KMS-11 (cell line): ENCODE measurements around the gene EML6.

Experiments used
- H2AFZ ChIP-seq: fragments of 200-600 bp; sonication (generic); 2 replicates; pipeline ENCODE4 v1.6.1; 2016; ENCODE audit warnings: antibody characterized with exemption, mixed run types, low read depth
- H3K27ac ChIP-seq: fragments of 200-600 bp; sonication (generic); 2 replicates; pipeline ENCODE4 v1.6.1; 2016; ENCODE audit warnings: mild to moderate bottlenecking, mixed run types
- H3K27me3 ChIP-seq: fragments of 200-600 bp; sonication (generic); 2 replicates; pipeline ENCODE4 v1.6.1; 2017; ENCODE audit warnings: mild to moderate bottlenecking, low read depth, mixed run types, moderate library complexity; ENCODE audit not compliant: insufficient read depth
- H3K36me3 ChIP-seq: fragments of 200-600 bp; sonication (generic); 2 replicates; pipeline ENCODE4 v1.6.1; 2017; ENCODE audit warnings: mild to moderate bottlenecking, mixed run types; ENCODE audit not compliant: insufficient read depth
- H3K4me1 ChIP-seq: fragments of 200-600 bp; sonication (generic); 2 replicates; pipeline ENCODE4 v1.6.1; 2016; ENCODE audit warnings: mild to moderate bottlenecking, low read depth, mixed run types; ENCODE audit not compliant: poor library complexity, severe bottlenecking
- H3K4me2 ChIP-seq: fragments of 200-600 bp; sonication (generic); 2 replicates; pipeline ENCODE4 v1.7.0; 2016; ENCODE audit warnings: mild to moderate bottlenecking, mixed run types
- H3K4me3 ChIP-seq: fragments of 200-600 bp; sonication (generic); IDR thresholded peaks from 2 replicates; pipeline ENCODE4 v1.6.1; 2017; ENCODE audit warnings: low read depth, low read length, mixed read lengths; ENCODE audit not compliant: insufficient read depth
- H3K79me2 ChIP-seq: fragments of 200-600 bp; sonication (generic); 2 replicates; pipeline ENCODE4 v1.6.1; 2016; ENCODE audit warnings: low read depth, mixed run types; ENCODE audit not compliant: insufficient read depth
- H3K9ac ChIP-seq: fragments of 200-600 bp; sonication (generic); 2 replicates; pipeline ENCODE4 v1.6.1; 2016; ENCODE audit warnings: mild to moderate bottlenecking, mixed run types
- H4K20me1 ChIP-seq: fragments of 200-600 bp; sonication (generic); 2 replicates; pipeline ENCODE4 v1.6.1; 2016; ENCODE audit warnings: mild to moderate bottlenecking, mixed run types; ENCODE audit not compliant: insufficient read depth
- TF ChIP-seq, protein P1 (sequence below): fragments of 200-600 bp; sonication (generic); conservative IDR thresholded peaks from 2 replicates; pipeline ENCODE4 v1.6.1; 2017; ENCODE audit warnings: low read depth, mild to moderate bottlenecking, antibody characterized with exemption, low read length, moderate library complexity, mixed read lengths

EML6 gene

DNA sequence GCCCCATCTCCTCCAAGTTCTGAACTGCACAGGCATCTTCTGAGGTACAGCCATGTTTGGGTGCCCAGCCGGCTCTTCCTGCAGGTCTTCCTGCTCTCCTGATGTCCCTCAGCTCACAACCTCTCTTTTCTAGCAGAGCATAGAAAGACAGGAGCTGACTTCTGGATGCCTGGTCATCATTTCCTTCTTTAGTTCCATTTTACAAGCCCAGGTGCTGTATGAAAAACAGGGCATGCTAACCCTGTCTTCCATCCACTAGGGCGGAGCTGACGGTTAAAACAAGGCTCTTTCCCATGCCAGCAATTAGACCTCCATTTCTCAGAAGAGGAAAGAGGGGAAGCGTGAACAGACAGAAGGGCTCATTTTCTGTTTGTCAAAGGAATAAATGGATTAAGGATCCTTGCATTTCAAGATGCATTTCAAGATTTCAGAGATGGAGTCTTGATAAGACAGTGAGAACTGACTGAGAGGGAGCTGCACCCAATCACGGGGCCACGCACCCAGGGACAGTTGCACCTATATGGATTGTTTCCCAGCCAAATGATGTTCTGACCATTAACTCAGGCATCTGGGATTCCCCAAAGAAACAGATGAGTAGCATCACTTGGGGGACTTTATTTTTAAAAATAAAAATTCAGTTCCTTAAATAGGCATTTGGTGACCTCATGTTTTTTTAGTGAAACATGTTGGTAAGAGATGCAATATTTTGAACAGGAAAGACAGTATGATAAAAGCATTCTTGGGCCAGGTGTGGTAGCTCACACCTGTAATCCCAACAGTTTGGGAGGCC lies 45.8 kb upstream of the EML6 start:
- Histone ChIP-seq H4K20me1 (no peaks in the 10 kb centered on the region), H2AFZ (no peak overlapping the region), H3K27me3 (no peaks in the 10 kb centered on the region), H3K4me2 (no peak overlapping the region), H3K36me3 (no peaks in the 10 kb centered on the region), H3K4me3 (no peak overlapping the region), H3K79me2 (no peaks in the 10 kb centered on the region), H3K27ac (no peak overlapping the region), H3K9ac (no peak overlapping the region), H3K4me1 (peaks cover 4% of the 10 kb centered on the region)
- TF ChIP-seq, protein P1, sequence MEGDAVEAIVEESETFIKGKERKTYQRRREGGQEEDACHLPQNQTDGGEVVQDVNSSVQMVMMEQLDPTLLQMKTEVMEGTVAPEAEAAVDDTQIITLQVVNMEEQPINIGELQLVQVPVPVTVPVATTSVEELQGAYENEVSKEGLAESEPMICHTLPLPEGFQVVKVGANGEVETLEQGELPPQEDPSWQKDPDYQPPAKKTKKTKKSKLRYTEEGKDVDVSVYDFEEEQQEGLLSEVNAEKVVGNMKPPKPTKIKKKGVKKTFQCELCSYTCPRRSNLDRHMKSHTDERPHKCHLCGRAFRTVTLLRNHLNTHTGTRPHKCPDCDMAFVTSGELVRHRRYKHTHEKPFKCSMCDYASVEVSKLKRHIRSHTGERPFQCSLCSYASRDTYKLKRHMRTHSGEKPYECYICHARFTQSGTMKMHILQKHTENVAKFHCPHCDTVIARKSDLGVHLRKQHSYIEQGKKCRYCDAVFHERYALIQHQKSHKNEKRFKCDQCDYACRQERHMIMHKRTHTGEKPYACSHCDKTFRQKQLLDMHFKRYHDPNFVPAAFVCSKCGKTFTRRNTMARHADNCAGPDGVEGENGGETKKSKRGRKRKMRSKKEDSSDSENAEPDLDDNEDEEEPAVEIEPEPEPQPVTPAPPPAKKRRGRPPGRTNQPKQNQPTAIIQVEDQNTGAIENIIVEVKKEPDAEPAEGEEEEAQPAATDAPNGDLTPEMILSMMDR, result no peak

DNA sequence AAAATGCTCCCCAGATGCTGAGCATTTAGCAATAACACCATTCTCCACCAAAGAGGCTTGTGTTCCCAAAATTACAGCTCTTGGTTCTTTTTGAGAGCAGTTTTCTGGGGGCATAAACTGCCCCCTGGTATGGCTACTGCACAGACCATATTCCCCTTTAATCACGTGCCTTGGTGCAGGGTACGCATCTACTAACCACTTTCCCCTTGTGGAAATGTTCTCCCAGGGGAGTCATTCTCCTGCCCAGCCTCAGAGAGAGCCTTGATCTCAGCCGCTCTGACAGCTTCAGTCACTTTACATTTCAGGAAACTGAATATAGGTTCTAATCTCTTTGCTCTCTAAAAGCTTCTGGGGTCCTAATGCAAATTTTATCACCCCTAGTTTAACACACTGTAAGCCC lies 44.7 kb upstream of the EML6 start:
- no peaks in the 10 kb centered on the region for H3K79me2 ChIP-seq
- H3K27me3 ChIP-seq, result no peaks in the 10 kb centered on the region
- peaks cover 4% of the 10 kb centered on the region for H3K4me1 ChIP-seq
- no peaks in the 10 kb centered on the region for H3K36me3 ChIP-seq
- H2AFZ ChIP-seq, result no peak overlapping the region
- H3K9ac ChIP-seq, result no peak overlapping the region
- H3K27ac ChIP-seq, result no peak overlapping the region
- TF ChIP-seq, protein P1, result no peak
- no peak overlapping the region for H3K4me2 ChIP-seq
- H4K20me1 ChIP-seq, result no peaks in the 10 kb centered on the region
- H3K4me3 ChIP-seq, result no peak overlapping the region

DNA sequence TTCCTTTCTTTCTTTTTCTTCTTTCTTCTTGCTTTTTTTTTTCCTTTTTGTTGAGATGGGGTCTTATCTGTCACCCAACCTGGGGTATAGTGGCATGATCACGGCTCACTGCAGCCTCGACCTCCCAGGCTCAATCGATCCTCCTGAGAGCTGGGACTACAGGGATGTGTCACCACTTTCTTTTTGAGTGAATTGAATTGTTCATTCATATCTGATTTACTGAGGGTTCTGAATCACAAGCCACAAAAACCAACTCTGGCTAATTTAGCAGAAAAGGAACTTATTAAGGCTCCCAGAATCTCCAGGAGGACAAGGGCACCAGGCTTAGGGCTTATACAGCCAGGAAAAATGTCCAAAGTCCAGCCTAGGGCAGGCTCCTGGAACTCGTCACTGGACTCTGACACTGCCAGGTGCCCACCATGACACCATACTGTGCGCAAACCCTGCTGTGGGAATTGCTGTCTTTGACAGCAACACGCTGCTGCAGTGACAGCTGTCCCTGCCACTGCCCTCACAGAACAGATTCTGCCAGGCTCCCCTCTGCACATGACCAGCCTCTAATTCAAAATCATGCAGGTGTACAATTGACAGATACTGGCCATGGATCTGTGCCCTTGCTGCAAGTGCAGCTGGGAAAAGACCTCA lies 42.9 kb upstream of the EML6 start:
- no peaks in the 10 kb centered on the region for H4K20me1 ChIP-seq
- H3K79me2 ChIP-seq, result no peaks in the 10 kb centered on the region
- no peak overlapping the region for H3K4me3 ChIP-seq
- no peaks in the 10 kb centered on the region for H3K27me3 ChIP-seq
- no peak overlapping the region for H3K4me2 ChIP-seq
- H3K36me3 ChIP-seq, result no peaks in the 10 kb centered on the region
- H2AFZ ChIP-seq, result no peak overlapping the region
- TF ChIP-seq, protein P1, result no peak
- no peak overlapping the region for H3K9ac ChIP-seq
- no peak overlapping the region for H3K27ac ChIP-seq
- H3K4me1 ChIP-seq, result peaks cover 4% of the 10 kb centered on the region

DNA sequence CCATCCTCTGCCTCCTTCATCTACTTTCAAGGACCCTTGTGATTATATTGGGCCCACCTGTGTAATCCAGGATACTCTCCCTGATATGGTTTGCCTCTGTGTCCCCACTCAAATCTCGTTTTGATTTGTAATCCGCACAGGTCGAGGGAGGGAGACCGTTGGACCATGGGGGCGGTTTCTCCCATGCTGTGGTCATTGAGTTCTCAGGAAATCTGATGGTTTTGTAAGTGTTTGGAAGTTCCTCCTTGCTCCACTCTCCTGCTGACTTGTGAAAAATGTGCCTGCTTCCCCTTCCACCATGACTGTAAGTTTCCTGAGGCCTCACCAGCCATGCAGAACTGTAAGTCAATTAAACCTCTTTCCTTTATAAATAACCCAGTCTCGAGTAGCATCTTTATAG lies 42.0 kb upstream of the EML6 start:
- TF ChIP-seq, protein P1, result no peak
- Histone ChIP-seq H3K4me2 (no peak overlapping the region), H3K27ac (no peak overlapping the region), H3K79me2 (no peaks in the 10 kb centered on the region), H3K36me3 (no peaks in the 10 kb centered on the region), H3K27me3 (no peaks in the 10 kb centered on the region), H4K20me1 (no peaks in the 10 kb centered on the region), H3K4me3 (no peak overlapping the region), H3K4me1 (peaks cover 4% of the 10 kb centered on the region), H2AFZ (no peak overlapping the region), H3K9ac (no peak overlapping the region)
